Neutrophil (primary cell): ENCODE data around the gene SRPRA.

Source experiments
- H3K27ac ChIP-seq: fragments of 200-600 bp; sonication (generic); 2 replicates; pipeline ENCODE4 v1.5.1; 2016; ENCODE audit warnings: mild to moderate bottlenecking, moderate library complexity
- H3K27me3 ChIP-seq: fragments of 200-600 bp; sonication (generic); 2 replicates; pipeline ENCODE4 v1.6.0; 2016; ENCODE audit warnings: mild to moderate bottlenecking
- H3K36me3 ChIP-seq: fragments of 200-600 bp; sonication (generic); 2 replicates; pipeline ENCODE4 v1.5.1; 2017
- H3K4me1 ChIP-seq, 2 experiments: fragments of 200-600 bp in 1 of 2; sonication (generic) in 1 of 2; 1 replicate in 1 of 2; 2 replicates in 1 of 2; pipeline versions ENCODE4 v1.5.1 to v1.6.1; 2013 to 2016; ENCODE audit warnings: low read depth in 1 of 2, low read length in 1 of 2, mild to moderate bottlenecking in 1 of 2, moderate library complexity in 1 of 2; ENCODE audit not compliant: control insufficient read depth in 1 of 2, insufficient read depth in 1 of 2
- H3K4me3 ChIP-seq, 2 experiments: fragments of 200-600 bp in 1 of 2; sonication (generic) in 1 of 2; 1 replicate in 1 of 2; 2 replicates in 1 of 2; pipeline ENCODE4 v1.5.1; 2013 to 2016; ENCODE audit warnings: low read depth in 1 of 2, low read length in 1 of 2, mild to moderate bottlenecking in 1 of 2, moderate library complexity in 1 of 2
- H3K9me3 ChIP-seq: fragments of 200-600 bp; sonication (generic); 2 replicates; pipeline ENCODE4 v1.5.1; 2016
- CTCF ChIP-seq: fragments of 200-600 bp; sonication (generic); IDR thresholded peaks from 2 replicates; pipeline ENCODE4 v1.5.1; 2016; ENCODE audit warnings: antibody characterized with exemption

SRPRA gene

GRCh38 chr11:126229858-126230540, 38.7 kb downstream of the SRPRA start:
- H3K9me3 ChIP-seq: peaks cover 5% of the 10 kb centered on the region
- TF ChIP-seq CTCF: no peak

GRCh38 chr11:126226334-126227084, 42.2 kb downstream of the SRPRA start:
- Histone ChIP-seq H3K4me3 (no peak overlapping the region), H3K27me3 (no peaks in the 10 kb centered on the region), H3K9me3 (peaks cover 5% of the 10 kb centered on the region), H3K4me1 (no peaks in the 10 kb centered on the region), H3K27ac (peak overlapping the region; percentile 79), H3K36me3 (peaks cover 5% of the 10 kb centered on the region)
- no peak for TF ChIP-seq CTCF

More at GRCh38 chr11:126229858-126230540, 38.7 kb downstream of the SRPRA start:
- H3K4me1 ChIP-seq: no peaks in the 10 kb centered on the region
- no peak overlapping the region for H3K4me3 ChIP-seq
- H3K27me3 ChIP-seq: no peaks in the 10 kb centered on the region
- H3K27ac ChIP-seq: no peak overlapping the region
- peaks cover 8% of the 10 kb centered on the region for H3K36me3 ChIP-seq

GRCh38 chr11:126225295-126225665, 43.4 kb downstream of the SRPRA start:
- H3K9me3 ChIP-seq: peaks cover 5% of the 10 kb centered on the region
- H3K4me3 ChIP-seq: no peak overlapping the region
- no peak for TF ChIP-seq CTCF
- peak overlapping the region; percentile 74 for H3K27ac ChIP-seq
- no peaks in the 10 kb centered on the region for H3K27me3 ChIP-seq
- H3K36me3 ChIP-seq: peaks cover 5% of the 10 kb centered on the region
- no peaks in the 10 kb centered on the region for H3K4me1 ChIP-seq

- Histone ChIP-seq H3K4me1 (no peaks in the 10 kb centered on the region), H3K9me3 (peaks cover 5% of the 10 kb centered on the region), H3K27me3 (no peaks in the 10 kb centered on the region), H3K36me3 (peaks cover 1% of the 10 kb centered on the region), H3K4me3 (no peak overlapping the region), H3K27ac (peak overlapping the region; percentile 74)
- no peak for TF ChIP-seq CTCF
These were observed 43.9 kb downstream of the SRPRA start for GRCh38 chr11:126224647-126225294.

GRCh38 chr11:126219547-126219946, 49.1 kb downstream of the SRPRA start:
- no peaks in the 10 kb centered on the region for H3K27me3 ChIP-seq
- peaks cover 12 to 14% of the 10 kb centered on the region in 2 experiments for H3K4me1 ChIP-seq
- no peaks in the 10 kb centered on the region for H3K36me3 ChIP-seq
- no peak overlapping the region for H3K4me3 ChIP-seq
- H3K9me3 ChIP-seq: no peaks in the 10 kb centered on the region
- TF ChIP-seq CTCF: no peak
- no peak overlapping the region for H3K27ac ChIP-seq
